Chondrocyte (in vitro differentiated cells): ENCODE measurements around the gene COL4A2. TPM values are rescaled to one million over a fixed set of nuclear protein-coding genes. Genes with fewer than 3 reads are reported as not detected.

Experiments used
- DNase-seq: peaks from one replicate; pipeline ENCODE4 v3.0.0; 2021; ENCODE audit warnings: mixed read lengths, low spot score
- H3K27ac Mint-ChIP-seq: one replicate; pipeline ENCODE4 v1.8.0; 2021; ENCODE audit warnings: mild to moderate bottlenecking, moderate library complexity, mixed read lengths; ENCODE audit not compliant: unreplicated experiment
- H3K27me3 Mint-ChIP-seq: 2 replicates; pipeline ENCODE4 v1.8.0; 2021; ENCODE audit warnings: low read depth, mixed read lengths
- H3K36me3 Mint-ChIP-seq: 2 replicates; pipeline ENCODE4 v1.8.0; 2021; ENCODE audit warnings: low read depth, mixed read lengths
- H3K4me1 Mint-ChIP-seq: 2 replicates; pipeline ENCODE4 v1.8.0; 2021; ENCODE audit warnings: low read depth, mild to moderate bottlenecking, mixed read lengths
- H3K4me3 Mint-ChIP-seq: one replicate; pipeline ENCODE4 v1.8.0; 2021; ENCODE audit warnings: mild to moderate bottlenecking, moderate library complexity, mixed read lengths; ENCODE audit not compliant: unreplicated experiment
- H3K9me3 Mint-ChIP-seq: 2 replicates; pipeline ENCODE4 v1.8.0; 2021; ENCODE audit warnings: low read depth, mixed read lengths
- CTCF ChIP-seq: fragments of 200-600 bp; sonication (generic); IDR thresholded peaks from 2 replicates; pipeline ENCODE4 v1.5.0; 2021; ENCODE audit warnings: antibody characterized with exemption, mild to moderate bottlenecking, moderate library complexity
- total RNA-seq: library from RNA; stranded (reverse); gene quantifications from 3 replicates; pipeline ENCODE4 v1.2.1, GENCODE V29; 2021

COL4A2 gene
- total RNA-seq, 1 donor from 2014 or later, result 2,366 TPM

- Mint-ChIP-seq H3K36me3 (peaks cover 45% of the 10 kb centered on the region), H3K27ac (peak overlapping the region; percentile 95), H3K4me3 (no peak overlapping the region), H3K9me3 (no peaks in the 10 kb centered on the region), H3K4me1 (peaks cover 100% of the 10 kb centered on the region), H3K27me3 (no peaks in the 10 kb centered on the region)
- no peak for DNase-seq
- TF ChIP-seq CTCF, result no peak
These were observed 27.2 kb downstream of the COL4A2 start for GRCh38 chr13:110334256-110334655.

GRCh38 chr13:110334841-110335490 is 27.9 kb downstream of the COL4A2 start:
- H3K27ac Mint-ChIP-seq, result peak overlapping the region; percentile 95
- no peak for TF ChIP-seq CTCF
- H3K4me1 Mint-ChIP-seq, result peaks cover 100% of the 10 kb centered on the region
- H3K36me3 Mint-ChIP-seq, result peaks cover 42% of the 10 kb centered on the region
- no peak for DNase-seq
- no peaks in the 10 kb centered on the region for H3K27me3 Mint-ChIP-seq
- no peaks in the 10 kb centered on the region for H3K9me3 Mint-ChIP-seq
- no peak overlapping the region for H3K4me3 Mint-ChIP-seq

GRCh38 chr13:110336108-110336507 is 29.0 kb downstream of the COL4A2 start:
- Mint-ChIP-seq H3K27me3 (no peaks in the 10 kb centered on the region), H3K27ac (peak overlapping the region; percentile 95), H3K36me3 (peaks cover 40% of the 10 kb centered on the region), H3K4me1 (peaks cover 100% of the 10 kb centered on the region), H3K9me3 (no peaks in the 10 kb centered on the region), H3K4me3 (no peak overlapping the region)
- TF ChIP-seq CTCF, result no peak
- DNase-seq, result no peak

- Mint-ChIP-seq H3K9me3 (no peaks in the 10 kb centered on the region), H3K4me1 (peaks cover 100% of the 10 kb centered on the region), H3K4me3 (no peak overlapping the region), H3K36me3 (peaks cover 39% of the 10 kb centered on the region), H3K27ac (peak overlapping the region; percentile 95), H3K27me3 (no peaks in the 10 kb centered on the region)
- DNase-seq, result no peak
- no peak for TF ChIP-seq CTCF
These were observed 29.6 kb downstream of the COL4A2 start for GRCh38 chr13:110336681-110337080.

- Mint-ChIP-seq H3K4me1 (peaks cover 100% of the 10 kb centered on the region), H3K27me3 (no peaks in the 10 kb centered on the region), H3K27ac (peak overlapping the region; percentile 95), H3K9me3 (no peaks in the 10 kb centered on the region), H3K4me3 (no peak overlapping the region), H3K36me3 (peaks cover 38% of the 10 kb centered on the region)
- TF ChIP-seq CTCF, result no peak
- no peak for DNase-seq
These were observed 30.2 kb downstream of the COL4A2 start for GRCh38 chr13:110337247-110337646.
